ENCODE results near the gene NR0B2. TPM values are rescaled to one million over a fixed set of nuclear protein-coding genes. Genes with fewer than 3 reads are reported as not detected.

The NR0B2 gene
- total and polyA plus RNA-seq, 2 of the 13 experiments (the other 11 are each of a cell fraction or from before 2014, with no cell fraction given), result 72.5 to 133 TPM

- TF ChIP-seq JUNB (CRISPR knock-in tag; IDR thresholded peaks at IDR 0.05; ENCODE audit: borderline replicate concordance) (no peak), YEATS4 (CRISPR knock-in tag; IDR thresholded peaks at IDR 0.05; ENCODE audit: borderline replicate concordance) (peak; percentile 75), PAWR (CRISPR knock-in tag; IDR thresholded peaks at IDR 0.05; ENCODE audit: borderline replicate concordance) (no peak), EED (CRISPR knock-in tag; IDR thresholded peaks at IDR 0.05) (peak; percentile 71), SMARCC2 (IDR thresholded peaks at IDR 0.05) (no peak), ZBTB7B (CRISPR knock-in tag; IDR thresholded peaks at IDR 0.05) (peak; percentile 89), ZNF75D (CRISPR knock-in tag; IDR thresholded peaks at IDR 0.05; ENCODE audit: borderline replicate concordance) (no peak), ZNF709 (CRISPR knock-in tag; IDR thresholded peaks at IDR 0.05) (peak; percentile 27; the same call in 1 of the 2 replicates), PRDM10 (CRISPR knock-in tag; IDR thresholded peaks at IDR 0.05; ENCODE audit: low read depth) (no peak; the same call in 1 of the 2 replicates), ZNF589 (CRISPR knock-in tag; conservative IDR thresholded peaks at IDR 0.05) (peak; percentile 84; the same call in 1 of the 2 replicates), HHEX (CRISPR knock-in tag; IDR thresholded peaks at IDR 0.05) (no peak), LCORL (IDR thresholded peaks at IDR 0.05) (no peak), LCORL (CRISPR knock-in tag; IDR thresholded peaks at IDR 0.05) (peak; percentile 79), HOXA5 (CRISPR knock-in tag; IDR thresholded peaks at IDR 0.05) (peak; percentile 85), AKNA (CRISPR knock-in tag; IDR thresholded peaks at IDR 0.05; ENCODE audit: borderline replicate concordance) (no peak), ZNF678 (CRISPR knock-in tag; IDR thresholded peaks at IDR 0.05) (0 out of 2 replicates have a peak, but pooled peaks have one; percentile 65), MBD4 (IDR thresholded peaks at IDR 0.05; ENCODE audit: borderline replicate concordance, low read length) (no peak), ZIK1 (CRISPR knock-in tag; IDR thresholded peaks at IDR 0.05; ENCODE audit: borderline replicate concordance, low read depth) (peak; percentile 93), POLR2A (IDR thresholded peaks at IDR 0.05; ENCODE audit: insufficient read depth in 1 of 2, low read depth in 2 of 2, low read length in 2 of 2) (peak; percentile 79 to 85), ZSCAN12 (CRISPR knock-in tag; IDR thresholded peaks at IDR 0.05) (0 out of 2 replicates have a peak, but pooled peaks have one; percentile 37), ZNF652 (CRISPR knock-in tag; IDR thresholded peaks at IDR 0.05; ENCODE audit: borderline replicate concordance, low read depth) (no peak)
Measured at GRCh38 chr1:26889551-26890466, 24.0 kb downstream of the NR0B2 start, which contains the start of gene GPN2 (continued).

Data from HepG2 (cell line).